ENCODE data around the gene SLC16A3. TPM values are rescaled to one million over a fixed set of nuclear protein-coding genes. Genes with fewer than 3 reads are reported as not detected.

Gene SLC16A3
- total and polyA plus RNA-seq, 9 of the 15 experiments (the other 6 are each of a cell fraction or from before 2014, with no cell fraction given) = 0.11 to 5.4 (median 1.2) TPM; not detected in 2

DNA sequence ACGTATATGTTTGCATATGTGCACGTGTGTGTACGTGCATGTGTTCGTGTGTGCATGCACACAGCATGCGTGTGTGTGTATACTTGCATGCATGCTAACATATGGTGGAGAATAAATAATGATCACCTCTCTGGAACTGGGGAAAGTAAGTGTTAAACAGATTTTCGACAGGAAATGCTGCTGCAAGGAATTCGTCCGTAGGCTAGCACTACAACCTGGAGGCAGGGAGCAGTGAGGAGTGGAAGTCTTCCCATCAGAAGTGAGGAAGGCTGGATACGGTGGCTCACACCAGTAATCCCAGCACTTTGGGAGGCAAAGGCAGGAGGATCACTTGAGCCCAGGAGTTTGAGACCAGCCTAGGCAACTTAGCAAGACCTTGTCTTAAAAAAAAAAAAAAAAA is 49.5 kb downstream of the SLC16A3 start:
- H4K20me1 ChIP-seq (replicated peaks; ENCODE audit: control insufficient read depth, insufficient read depth, low read length) = no peaks in the 10 kb centered on the region
- H3K9me3 ChIP-seq (replicated peaks; ENCODE audit: control insufficient read depth, insufficient read depth, low read depth, low read length) = no peaks in the 10 kb centered on the region
- H3K27me3 ChIP-seq (ENCODE audit: control insufficient read depth in 2 of 2, insufficient read depth in 2 of 2, low read length in 2 of 2) = no peaks in the 10 kb centered on the region
- H3K4me3 ChIP-seq = no peak overlapping the region
- WGBS (ENCODE audit: insufficient coverage, low coverage, missing lambda C conversion rate) = 86% methylated on average over 9 of the region's 9 CpGs
- intact Hi-C loops (cut with micrococcal nuclease) = no loop called here
- no peak for TF ChIP-seq SP1 (CRISPR knock-in tag; IDR thresholded peaks at IDR 0.05)
- TF ChIP-seq BRCA1 (IDR thresholded peaks at IDR 0.05) = no peak
- TF ChIP-seq BRCA1 (CRISPR knock-in tag; IDR thresholded peaks at IDR 0.05) = no peak
- TF ChIP-seq NONO (IDR thresholded peaks at IDR 0.05; ENCODE audit: low read depth in 2 of 2, low read length in 1 of 2) = no peak
- no peak for TF ChIP-seq NBN (IDR thresholded peaks at IDR 0.05; ENCODE audit: low read depth)
- TF ChIP-seq ZNF583 (CRISPR knock-in tag; IDR thresholded peaks at IDR 0.05) = no peak
- TF ChIP-seq GTF2A2 (tag; IDR thresholded peaks at IDR 0.05) = no peak
- TF ChIP-seq, protein P1, sequence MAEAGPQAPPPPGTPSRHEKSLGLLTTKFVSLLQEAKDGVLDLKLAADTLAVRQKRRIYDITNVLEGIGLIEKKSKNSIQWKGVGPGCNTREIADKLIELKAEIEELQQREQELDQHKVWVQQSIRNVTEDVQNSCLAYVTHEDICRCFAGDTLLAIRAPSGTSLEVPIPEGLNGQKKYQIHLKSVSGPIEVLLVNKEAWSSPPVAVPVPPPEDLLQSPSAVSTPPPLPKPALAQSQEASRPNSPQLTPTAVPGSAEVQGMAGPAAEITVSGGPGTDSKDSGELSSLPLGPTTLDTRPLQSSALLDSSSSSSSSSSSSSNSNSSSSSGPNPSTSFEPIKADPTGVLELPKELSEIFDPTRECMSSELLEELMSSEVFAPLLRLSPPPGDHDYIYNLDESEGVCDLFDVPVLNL (CRISPR knock-in tag; IDR thresholded peaks at IDR 0.05; ENCODE audit: low read depth) = no peak
- TF ChIP-seq, protein P2, sequence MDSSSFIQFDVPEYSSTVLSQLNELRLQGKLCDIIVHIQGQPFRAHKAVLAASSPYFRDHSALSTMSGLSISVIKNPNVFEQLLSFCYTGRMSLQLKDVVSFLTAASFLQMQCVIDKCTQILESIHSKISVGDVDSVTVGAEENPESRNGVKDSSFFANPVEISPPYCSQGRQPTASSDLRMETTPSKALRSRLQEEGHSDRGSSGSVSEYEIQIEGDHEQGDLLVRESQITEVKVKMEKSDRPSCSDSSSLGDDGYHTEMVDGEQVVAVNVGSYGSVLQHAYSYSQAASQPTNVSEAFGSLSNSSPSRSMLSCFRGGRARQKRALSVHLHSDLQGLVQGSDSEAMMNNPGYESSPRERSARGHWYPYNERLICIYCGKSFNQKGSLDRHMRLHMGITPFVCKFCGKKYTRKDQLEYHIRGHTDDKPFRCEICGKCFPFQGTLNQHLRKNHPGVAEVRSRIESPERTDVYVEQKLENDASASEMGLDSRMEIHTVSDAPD (CRISPR knock-in tag; IDR thresholded peaks at IDR 0.05) = no peak
- no peak for TF ChIP-seq ZNF79 (CRISPR knock-in tag; IDR thresholded peaks at IDR 0.05; ENCODE audit: low read depth)
- TF ChIP-seq SMC3 (conservative IDR thresholded peaks at IDR 0.05; ENCODE audit: insufficient read depth, low read depth, low read length) = no peak
- no peak for TF ChIP-seq MTA3 (IDR thresholded peaks at IDR 0.05; ENCODE audit: borderline replicate concordance)
- no peak for TF ChIP-seq YBX1 (IDR thresholded peaks at IDR 0.05)
- TF ChIP-seq POLR2G (IDR thresholded peaks at IDR 0.05; ENCODE audit: low read depth, low read length) = no peak
- H3K79me2 ChIP-seq (ENCODE audit: control insufficient read depth, insufficient read depth, low read length) = peaks cover 3% of the 10 kb centered on the region; the same call in 1 of the 3 replicates
- in situ Hi-C loops (cut with MboI) = no loop called here
- H2AFZ ChIP-seq (ENCODE audit: low read depth, low read length) = no peak overlapping the region
- no peak for ATAC-seq
- no peaks in the 10 kb centered on the region for H3K36me3 ChIP-seq (ENCODE audit: control insufficient read depth, insufficient read depth, low read length)
- BruUV-seq (replicated peaks) = no TSS peak
- no peak for DNase-seq (ENCODE audit: extremely low read depth in 1 of 4, low spot score in 3 of 4)
- H3K4me1 ChIP-seq (replicated peaks in 1 of 2; ENCODE audit: control insufficient read depth in 2 of 2, insufficient read depth in 2 of 2, low read length in 2 of 2) = peaks cover 14 to 54% of the 10 kb centered on the region in 2 experiments; a peak in 4 of 5 replicates
- FAIRE-seq = no peak
- no peak overlapping the region for H3K4me2 ChIP-seq (ENCODE audit: insufficient read depth, low read length)
- H3K9me1 ChIP-seq (ENCODE audit: control insufficient read depth, insufficient read depth, low read length) = no peaks in the 10 kb centered on the region
- ChIA-PET POLR2A (interaction anchor here (5.6 kb wide), 1 partner anchor 13 kb away, joined by 37 read pairs; no protein-coding TSS in a partner anchor), CTCF (ENCODE audit: low intra/inter-chr PET ratio) (no interaction called here)
- peak overlapping the region in 1 of 2 experiments; percentile 48; a peak in 1 of 4 replicates for H3K9ac ChIP-seq (ENCODE audit: insufficient read depth in 1 of 2, low read depth in 2 of 2, low read length in 2 of 2)
- no peak overlapping the region for H3K27ac ChIP-seq (ENCODE audit: extremely low read depth, low read depth, low read length)
